Hepatic stellate cell (primary cell): ENCODE measurements around the gene RCBTB1.
"Not testable (repeated sequence)": the region's sequence is repeated elsewhere in the genome, so short reads cannot be mapped to it uniquely, and the experiment has no call there.

Experiments used
- DNase-seq: peaks from one replicate; pipeline ENCODE4 v3.0.0; 2011; ENCODE audit warnings: low spot score

Gene RCBTB1

DNA sequence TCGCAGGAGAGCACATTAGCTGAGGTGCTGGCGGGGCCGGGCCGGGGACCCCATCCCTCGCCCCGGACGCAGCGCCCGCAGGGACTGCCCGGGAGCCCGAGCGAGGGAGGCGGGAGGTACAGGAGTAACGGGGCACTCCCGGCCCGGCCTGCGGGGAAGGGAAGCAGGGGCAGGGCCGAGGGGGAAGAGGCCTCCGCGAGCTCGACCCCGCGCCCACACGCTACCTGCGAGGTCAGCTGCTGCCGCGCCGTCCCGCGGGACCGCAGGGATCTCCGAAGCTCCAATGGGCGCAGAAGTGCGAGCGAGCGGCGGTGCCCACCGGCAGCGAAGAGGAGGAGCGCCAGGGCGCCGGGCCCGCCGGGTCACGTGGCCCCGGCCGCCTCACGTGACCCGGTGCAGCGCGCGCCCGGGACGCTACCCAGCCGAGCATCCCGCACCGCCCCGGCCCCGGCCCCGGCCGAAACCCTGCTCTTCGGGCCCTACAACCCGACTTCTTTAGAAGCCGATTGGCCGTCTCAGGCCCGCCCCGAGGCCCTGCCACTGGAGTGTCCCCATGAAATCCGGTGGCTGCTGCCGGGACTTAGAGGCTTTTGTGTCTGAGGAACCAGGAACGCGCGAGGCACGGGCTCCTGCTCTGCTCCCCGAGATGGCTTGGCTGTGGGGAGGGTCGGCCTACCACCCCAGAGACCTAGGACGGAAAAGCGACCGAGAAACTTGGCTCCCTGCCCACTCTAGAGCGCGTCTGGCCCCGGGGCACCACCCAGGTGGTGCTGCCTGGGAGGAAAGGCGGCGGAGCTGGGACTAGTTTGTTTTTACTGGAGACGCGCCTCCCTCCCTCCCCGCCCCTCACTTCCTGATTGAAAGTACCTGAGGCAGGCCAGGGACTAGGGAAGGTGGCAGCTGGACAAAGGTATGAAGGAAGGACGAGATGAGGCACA is at the start of gene RCBTB1:
Gene RCBTB1, minus strand, starts transcription at position 339 of the 938 bp plus-strand sequence. CDS start 18,279 bp downstream, outside the sequence.
- peak; percentile 90 for DNase-seq

DNA sequence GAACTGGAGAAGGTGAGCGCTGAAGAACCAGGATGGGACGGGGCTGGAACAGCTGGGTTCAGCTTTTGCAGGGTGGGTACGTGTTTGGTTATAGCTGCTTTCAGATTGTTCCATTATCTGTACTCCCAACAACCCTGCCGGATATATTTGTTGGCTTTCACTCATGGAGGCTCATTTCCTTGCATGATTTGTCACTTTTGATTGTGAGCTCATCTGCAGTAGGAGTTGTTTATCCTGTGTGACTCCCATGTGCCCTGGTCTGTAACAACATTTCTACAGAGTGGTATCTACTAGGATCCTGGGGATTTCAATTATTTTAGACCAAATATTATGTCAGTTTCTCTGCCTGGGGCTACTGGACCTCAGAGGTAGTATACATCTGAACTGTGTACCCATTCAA is 48.4 kb upstream of the RCBTB1 start:
- no peak for DNase-seq

DNA sequence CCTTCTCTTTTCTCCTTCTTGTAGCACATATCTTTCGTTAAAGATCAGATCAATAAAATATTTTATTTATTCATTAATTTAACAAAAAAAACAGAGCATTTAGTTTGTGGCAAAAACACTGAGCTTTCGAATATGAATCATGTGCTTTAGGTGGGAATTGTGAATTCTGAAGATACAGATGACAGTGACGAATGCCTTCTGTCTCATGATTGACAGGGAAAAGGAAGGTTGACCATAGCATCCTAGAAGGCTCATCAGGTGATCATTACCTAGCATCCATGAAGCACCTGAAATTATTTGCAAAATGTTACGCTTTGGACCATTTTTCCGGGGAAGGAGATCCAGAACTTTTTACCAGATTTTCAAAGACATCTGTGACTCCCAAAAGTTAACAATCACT is 46.8 kb upstream of the RCBTB1 start:
- DNase-seq, result no peak

DNA sequence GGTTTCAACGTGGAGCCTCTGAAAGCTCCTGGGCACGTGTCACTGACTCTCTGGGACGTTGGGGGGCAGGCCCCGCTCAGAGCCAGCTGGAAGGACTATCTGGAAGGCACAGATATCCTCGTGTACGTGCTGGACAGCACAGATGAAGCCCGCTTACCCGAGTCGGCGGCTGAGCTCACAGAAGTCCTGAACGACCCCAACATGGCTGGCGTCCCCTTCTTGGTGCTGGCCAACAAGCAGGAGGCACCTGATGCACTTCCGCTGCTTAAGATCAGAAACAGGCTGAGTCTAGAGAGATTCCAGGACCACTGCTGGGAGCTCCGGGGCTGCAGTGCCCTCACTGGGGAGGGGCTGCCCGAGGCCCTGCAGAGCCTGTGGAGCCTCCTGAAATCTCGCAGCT is 45.2 kb upstream of the RCBTB1 start:
- no peak for DNase-seq

DNA sequence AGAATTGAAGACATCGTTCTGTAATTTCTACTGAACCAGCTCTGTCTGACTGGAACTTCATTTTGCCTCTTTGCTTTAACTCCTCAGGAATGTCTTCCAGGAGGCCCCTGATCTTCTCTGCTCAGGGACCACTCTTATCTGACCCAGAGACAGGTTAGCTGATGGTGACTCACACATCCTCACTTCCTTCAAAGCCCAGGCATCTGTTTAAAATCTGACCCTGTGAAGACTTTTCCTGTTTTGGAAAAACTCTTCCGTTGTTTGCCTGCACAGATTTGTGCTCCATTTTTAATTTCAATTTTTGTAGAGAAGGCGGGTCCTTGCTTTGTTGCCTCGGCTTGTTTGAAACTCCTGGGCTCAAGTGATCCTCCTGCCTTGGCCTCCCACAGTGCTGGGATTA is 44.6 kb upstream of the RCBTB1 start:
- DNase-seq, result no peak

DNA sequence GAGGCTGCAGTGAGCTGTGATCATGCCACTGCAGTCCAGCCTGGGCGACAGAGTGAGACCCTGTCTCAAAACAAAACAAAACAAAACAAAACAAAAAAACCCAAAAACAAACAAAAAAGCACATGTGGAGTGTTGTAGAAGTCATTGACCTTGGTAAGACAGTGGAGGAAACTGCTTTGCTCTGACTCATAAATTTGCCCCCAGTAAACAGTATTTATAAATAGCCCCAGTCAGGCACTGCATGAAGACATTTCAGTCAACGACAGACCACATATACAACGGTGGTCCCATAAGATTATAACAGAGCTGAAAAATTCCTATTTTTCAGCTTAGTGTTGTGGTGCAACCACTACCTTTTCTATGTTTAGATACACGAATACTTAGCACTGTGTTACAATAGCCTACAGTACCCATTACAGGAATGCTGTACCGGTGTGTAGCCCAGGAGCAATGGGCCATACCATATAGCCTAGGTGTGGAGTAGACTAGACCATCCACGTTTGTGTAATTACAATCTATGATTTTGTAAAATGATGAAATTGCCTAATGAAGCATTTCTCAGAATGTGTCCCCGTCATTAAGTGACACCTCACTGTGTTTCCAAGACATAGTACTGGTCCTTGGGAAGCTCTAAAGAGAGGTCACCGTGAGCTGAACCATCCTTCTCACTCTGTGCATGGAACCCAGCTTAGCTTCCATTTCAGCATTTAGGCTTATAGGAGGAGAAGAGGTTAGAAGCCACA is 44.0 kb upstream of the RCBTB1 start:
- DNase-seq, result no peak

DNA sequence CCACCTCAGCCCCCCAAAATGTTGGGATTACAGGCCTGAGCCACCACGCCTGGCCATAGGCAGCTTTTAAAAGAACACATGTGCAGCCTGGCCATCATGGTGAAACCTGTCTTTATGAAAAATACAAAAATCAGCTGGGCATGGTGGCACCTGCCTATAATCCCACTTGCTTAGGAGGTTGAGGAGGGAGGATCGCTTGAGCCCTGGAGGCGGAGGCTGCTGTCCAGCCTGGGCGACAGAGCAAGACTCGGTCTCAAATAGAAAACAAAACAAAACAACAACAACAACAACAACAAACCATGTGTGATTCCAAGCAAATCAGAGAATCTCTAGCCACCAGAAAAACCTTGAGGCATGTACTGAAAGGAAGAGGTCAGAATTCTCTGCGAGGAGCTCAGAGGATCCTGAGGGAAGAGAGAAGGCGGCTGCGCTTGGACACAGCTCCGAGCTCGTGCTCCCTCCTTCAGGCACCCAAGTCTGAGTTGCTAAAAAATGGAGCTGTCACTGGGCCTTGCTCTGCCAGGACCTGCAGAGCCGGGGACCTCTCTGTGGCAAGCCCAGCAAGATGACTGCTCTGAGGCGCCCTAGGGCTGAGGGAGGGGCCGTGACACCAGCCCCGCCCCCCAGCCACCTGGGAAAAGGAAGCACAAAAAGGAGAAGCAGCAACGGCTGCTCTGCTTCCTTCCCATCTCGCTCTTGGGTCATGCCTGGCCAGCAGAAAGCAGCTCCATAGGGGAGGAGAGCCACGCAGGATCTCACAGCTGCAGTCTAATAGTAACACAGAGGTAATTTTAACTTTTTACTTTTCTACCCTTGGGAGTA is 42.7 kb upstream of the RCBTB1 start, which contains the start of gene ARL11:
Gene ARL11, plus strand, starts transcription at position 677 of the 822 bp plus-strand sequence. CDS start 1,941 bp downstream, outside the sequence.
- DNase-seq, result no peak

DNA sequence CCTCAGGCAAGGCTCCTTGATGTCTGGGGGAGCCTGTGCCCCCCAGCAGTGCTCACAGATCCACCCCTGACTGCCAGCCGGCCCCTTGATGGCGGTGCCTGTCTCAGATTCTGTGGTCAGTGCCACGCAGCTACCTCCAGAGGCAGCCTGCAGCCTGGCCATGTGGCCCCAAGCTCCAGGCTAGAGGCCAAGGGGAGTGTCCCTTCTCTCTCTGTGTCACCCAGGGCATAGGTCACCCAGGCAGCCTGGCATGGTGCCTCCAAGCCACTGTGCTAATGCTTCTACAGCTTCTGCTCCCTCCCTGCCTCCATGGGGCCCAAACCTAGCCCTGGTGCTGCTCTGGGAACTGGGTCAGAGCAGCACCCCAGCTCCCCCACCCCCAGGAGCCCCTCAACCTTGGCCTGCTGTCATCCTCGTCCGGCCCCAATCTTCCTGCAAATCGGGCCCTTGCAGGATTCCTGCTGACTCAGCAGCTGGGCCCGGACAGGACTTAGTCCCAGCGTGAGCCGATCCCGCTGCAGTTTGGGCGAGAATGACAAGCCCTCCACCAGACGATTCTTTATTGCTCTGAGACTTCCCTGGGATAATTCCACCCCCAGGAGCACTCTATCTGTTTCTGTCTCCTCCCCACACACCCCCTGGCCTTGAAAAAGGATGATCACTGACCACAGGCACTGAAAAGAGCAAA is 40.2 kb upstream of the RCBTB1 start:
- no peak for DNase-seq

DNA sequence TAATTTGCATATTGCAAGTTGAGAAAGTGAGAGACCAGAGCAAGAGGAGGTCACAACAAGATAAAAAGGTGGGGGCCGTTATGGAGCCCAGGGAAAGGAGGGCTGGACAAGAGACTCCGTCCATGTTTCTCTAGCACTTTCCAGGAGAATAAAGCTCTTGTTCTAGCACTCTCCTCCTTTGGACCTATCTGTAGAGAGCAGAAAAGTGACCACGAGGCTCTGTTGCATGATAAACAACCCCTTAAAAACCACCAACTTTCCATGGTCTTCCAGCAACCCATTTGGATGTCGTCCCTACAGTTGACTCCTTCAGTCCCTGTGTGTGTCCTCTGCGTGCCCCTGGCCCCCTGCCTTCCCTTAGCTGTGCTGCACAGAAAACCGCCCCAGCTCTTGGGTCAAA is 38.9 kb upstream of the RCBTB1 start:
- DNase-seq, result no peak

DNA sequence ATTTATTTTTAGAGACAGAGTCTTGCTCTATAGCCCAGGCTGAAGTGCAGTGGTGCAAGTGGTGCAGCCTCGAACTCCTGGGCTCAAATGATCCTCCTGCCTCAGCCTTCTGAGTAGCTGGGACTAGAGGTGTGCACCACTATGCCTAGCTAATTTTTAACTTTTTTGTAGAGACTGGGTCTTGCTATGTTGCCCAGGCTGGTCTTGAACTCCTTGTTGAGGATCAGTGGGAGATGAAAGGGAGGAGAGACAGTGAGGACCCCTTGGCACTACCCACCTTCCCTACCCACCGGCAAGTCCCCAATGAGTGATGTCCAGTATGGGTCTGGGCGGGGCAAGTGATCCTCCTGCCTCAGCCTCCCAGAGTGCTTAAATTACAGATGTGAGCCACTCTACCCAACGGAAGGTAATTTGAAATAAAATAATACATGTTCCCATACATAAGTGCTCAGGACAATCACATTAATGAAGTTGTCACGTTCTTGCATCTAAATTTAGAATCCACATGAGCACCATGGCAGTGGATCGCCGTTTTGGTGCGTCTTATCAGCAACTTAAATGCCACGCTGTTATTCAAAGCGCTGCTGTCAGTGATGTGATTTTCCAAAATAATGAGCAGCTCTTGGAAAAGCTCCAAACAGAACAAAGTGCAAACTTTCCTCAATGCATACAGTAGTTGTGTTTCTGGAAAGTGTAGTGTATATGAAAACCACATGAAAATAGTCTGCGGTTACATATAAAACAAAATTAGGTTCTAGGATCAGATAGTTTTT is 37.0 kb upstream of the RCBTB1 start:
- DNase-seq, result no peak

DNA sequence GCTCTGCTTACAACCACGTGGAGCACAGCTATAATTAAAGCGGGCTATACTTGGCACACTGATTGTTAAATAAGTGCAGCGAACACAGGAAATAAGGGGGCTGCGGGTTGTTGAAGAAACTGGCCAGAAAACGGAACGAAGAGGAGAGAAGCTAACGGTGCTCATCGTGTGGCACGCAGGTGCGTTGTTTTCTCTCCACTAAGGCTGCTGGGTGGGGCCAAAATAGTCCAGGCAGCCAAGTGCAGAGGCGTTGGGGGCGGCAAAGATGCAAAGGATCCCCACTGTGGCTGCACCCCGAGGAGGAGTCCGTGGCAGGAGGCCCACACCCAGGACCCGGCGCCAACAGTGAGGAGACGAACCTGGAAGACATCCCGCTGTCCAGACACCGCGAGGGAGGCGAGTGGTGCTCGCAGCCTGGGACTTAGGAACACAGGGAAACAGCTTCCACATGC is 34.8 kb upstream of the RCBTB1 start:
- DNase-seq, result no peak

DNA sequence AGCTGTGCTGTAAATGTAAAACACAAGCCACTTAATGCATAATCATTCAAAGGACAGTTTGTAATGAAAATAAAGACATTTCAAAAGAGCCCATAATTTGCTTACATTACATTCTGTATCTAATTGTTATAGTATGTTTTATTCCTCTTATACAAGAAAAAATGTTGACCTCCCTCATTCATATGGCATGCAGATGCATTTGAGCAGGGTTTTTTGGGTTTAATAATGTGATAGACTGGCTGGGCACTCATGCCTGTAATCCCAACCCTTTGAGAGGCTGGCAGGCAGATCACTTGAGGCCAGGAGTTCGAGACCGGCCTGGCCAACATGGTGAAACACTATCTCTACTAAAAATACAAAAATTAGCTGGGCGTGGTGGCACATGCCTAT is 31.3 kb upstream of the RCBTB1 start:
- no peak for DNase-seq

DNA sequence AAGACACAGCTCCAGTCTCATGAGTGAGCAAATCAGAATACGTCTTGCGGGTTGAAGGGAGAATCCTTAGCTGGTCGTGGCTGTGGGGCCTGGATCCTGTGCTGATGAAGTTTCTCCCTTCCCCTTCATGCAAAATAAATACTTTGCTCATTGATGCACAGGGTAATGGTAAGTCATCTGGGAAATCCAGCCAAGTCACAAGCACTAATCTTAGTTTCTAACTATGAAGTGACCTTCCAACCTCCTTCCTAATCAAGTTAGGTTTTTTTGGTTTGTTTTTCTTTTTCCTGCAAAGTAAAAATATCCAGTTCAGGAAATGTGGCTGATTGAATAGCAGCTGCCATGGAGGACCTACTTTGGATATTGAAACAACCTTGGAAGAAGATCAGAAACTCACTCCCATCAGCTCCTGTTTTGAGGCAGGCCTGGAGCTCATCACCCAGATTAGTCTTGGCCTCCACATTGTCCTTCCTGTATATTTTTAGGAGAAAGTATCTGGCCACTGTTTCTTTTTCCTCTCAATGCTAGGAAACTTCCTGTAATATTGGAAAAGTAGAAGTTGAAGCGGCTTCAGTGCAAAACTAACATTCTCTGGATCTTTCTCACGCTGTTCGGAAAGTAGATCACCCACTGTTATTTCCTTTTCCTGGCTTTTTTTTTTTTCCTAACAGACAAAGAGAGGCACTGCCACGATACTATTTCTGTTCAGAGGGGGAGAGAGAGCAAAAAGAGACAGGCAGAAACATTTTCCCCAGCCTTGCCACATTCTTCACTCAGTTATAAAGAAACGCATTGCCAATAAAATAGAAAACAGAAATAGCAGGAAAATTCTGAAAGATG is 30.7 kb upstream of the RCBTB1 start:
- no peak for DNase-seq

DNA sequence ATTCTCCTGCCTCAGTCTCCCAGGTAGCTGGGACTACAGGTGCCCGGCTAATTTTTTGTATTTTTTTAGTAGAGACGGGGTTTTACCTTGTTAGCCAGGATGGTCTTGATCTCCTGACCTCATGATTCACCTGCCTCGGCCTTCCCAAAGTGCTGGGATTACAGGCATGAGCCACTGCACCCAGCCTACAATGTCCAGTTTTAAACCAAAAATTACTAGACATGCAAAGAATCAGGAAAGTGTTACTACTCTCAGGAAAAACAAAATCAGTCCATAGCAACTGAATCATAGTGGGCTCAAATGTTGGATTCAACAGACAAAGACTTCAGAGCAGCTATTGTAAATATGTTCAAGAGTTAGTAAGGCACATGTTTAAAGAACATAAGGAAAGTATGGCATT is 26.7 kb upstream of the RCBTB1 start:
- DNase-seq, result not testable (repeated sequence)

DNA sequence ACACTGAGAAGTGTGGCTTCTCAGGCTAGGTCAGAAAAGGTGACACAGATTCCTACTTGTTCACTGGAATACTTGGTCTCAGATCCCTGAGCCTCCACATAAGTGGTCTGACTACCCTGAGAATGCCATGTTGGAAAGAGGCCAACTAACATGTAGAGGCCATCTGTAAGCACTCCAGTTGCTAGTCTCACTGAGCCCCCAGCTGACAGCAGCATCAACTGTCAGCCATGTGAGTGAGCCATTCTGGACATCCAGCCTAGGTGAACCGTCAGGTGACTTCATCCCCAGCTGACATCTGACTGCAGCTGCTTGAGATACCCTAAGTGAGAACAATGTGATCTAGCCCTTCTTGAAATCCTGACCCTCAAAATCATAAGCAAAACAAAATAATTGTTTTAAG is 24.8 kb upstream of the RCBTB1 start:
- no peak for DNase-seq

DNA sequence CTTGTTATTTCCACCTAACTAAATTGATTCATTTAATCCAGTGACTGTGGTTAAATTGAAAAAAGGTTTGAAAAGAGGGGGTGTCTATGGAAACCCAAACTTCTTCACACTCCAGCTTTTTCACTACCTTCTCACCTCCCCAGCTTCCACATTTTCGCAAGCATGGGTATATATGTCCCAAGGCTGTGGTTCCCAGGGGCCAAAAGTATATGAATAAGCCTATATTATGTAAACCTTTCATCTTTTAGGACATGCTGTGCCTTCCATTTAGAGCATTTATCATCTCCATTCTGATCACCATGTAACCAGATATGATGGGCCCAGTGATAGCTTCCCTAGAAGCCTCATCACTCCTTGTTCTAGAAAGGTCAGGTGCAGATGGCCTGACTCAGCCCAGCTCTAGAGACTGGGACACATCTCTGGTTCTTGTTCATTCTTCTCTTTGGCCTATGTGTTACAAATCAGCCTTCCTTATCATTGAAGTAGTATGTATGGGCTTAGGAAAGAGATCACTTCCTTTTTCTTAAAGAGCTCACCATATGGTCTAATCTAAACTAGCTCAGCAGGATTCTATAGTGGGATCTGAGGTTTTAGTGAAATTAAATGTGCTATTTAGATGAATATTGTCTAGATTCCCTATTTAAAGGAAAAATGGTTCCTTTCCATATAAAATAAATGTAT is 23.4 kb upstream of the RCBTB1 start:
- DNase-seq, result no peak

DNA sequence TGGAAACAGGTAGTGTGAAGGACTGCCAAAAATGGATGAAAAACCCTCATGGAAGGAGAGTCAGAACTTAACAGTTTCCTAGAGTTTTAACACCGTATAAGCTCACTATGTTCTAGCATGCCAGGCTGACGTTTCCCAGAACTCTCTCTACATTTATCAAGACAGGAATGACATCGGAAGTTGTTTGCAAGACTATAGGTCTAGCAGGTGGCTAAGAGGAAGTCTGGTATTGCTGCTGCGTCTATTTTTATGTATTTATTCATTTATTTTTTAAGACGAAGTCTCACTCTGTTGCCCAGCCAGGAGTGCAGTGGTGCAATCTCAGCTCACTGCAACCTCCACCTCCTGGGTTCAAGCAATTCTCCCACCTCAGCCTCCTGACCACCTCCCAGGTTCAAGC is 22.4 kb upstream of the RCBTB1 start:
- no peak for DNase-seq

DNA sequence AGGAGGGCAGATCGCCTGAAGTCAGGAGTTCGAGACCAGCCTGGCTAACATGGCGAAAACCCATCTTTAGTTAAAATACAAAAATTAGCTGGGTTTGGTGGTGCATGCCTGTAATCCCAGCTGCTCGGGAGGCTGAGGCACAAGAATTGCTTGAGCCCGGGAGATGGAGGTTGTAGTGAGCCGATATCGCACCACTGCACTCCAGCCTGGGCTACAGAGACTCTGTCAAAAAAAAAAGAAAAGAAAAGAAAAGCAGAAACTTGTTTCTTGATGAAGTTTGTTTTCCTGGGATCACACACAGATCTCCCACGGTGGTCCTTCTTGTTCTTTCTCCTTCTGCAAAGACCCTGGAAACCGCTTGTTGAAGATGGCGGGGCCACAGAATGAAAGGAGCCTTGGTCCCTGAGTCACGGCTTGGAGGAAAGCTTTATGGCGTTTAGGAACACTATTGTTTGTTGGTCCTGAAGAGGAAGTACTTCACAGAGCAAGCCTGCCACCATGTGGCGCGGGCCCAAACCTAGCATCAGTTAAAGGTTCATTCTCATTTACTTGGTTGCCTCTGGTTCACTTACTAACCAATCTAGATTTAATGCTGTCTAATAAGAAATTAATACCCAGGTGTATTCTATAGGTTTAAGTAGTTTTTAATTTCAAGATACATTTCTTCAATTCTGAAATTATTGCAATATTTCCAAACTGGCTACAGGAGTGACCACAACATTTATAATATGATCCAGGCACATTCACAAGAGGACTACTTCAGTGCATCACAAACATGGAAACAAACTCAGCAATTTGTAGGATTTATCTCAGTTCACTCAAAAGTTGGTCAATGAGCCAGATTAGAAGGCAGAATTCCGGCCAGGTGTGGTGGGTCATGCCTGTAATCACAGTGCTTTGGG is 21.6 kb upstream of the RCBTB1 start:
- peak; percentile 77 for DNase-seq
